HG03469 (cell line): ENCODE results near the gene HFE.
"Not testable (repeated sequence)": the region's sequence is repeated elsewhere in the genome, so short reads cannot be mapped to it uniquely, and the experiment has no call there.

Experiments used
- ATAC-seq: cut with Tn5 transposase; IDR thresholded peaks from one replicate; pipeline ENCODE4 v1.9.1; 2021; ENCODE audit warnings: mild to moderate bottlenecking, moderate library complexity, moderate number of reproducible peaks; ENCODE audit not compliant: unreplicated experiment

Gene HFE

DNA sequence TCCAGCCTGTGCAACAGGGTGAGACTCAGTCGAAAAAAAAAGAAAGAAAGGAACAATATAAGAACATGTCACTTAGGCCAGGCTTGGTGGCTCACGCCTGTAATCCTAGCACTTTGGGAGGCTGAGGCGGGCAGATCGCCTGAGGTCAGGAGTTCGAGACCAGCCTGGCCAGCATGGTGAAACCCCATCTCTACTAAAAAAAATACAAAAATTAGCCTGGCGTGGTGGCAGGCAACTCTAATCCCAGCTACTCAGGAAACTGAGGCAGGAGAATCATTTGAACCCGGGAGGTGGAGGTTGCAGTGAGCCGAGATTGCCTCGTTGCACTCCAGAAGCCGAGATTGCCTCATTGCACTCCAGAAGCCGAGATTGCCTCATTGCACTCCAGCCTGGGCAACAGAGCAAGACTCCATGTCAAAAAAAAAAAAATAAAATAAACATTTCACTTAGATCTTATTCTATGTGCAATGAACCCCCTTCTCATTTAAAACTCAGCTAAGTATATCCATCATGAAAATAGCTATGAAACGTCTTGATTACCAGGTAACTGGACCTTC, 28.7 kb upstream of the HFE start:
- not testable (repeated sequence) for ATAC-seq

DNA sequence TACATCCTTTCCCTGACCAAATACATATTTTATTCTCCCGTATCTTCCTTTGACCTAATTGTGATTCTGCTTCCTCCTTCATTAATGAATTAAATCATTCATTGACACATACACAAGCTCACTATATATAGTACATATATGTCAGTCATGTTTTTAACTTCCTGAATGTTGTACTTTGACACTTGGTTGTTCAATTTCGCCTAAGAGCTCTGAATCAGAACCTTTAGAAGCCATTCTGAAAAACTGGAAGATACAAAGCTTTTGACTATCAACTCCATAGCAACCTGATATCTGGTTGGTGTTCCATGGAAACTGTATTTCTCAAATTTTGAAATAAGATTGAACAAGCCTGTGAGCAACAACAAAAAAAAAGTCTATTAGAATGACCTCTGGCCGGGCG, 27.3 kb upstream of the HFE start:
- ATAC-seq = no peak

DNA sequence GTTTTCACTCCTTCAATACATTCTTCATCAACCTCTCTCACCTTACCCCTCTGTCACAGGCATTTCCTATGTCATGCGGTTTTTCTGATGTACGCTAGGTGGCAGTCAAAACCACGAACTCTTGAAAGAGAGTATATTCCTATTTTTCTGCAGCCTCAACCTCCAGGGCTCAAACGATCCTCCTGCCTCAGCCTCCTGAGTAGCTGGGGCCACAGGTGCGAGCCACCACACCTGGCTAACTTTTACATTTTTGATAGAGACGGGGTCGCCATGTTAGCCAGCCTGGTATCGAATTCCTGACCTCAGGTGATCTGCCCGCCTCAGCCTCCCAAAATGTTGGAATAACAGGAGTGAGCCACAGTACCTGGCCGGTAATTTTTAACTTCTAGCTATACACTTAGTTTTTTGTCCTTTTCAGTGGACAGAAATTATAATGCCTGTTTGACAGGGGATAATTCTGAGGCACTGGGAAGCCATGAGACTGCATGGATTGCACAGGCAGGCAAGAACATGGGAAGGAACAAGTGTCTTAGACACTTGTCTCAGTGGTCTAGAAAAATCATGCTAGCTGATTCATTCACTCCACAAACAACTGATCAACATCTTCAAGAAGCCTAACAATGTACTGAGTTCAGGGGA, 22.5 kb upstream of the HFE start:
- no peak for ATAC-seq

DNA sequence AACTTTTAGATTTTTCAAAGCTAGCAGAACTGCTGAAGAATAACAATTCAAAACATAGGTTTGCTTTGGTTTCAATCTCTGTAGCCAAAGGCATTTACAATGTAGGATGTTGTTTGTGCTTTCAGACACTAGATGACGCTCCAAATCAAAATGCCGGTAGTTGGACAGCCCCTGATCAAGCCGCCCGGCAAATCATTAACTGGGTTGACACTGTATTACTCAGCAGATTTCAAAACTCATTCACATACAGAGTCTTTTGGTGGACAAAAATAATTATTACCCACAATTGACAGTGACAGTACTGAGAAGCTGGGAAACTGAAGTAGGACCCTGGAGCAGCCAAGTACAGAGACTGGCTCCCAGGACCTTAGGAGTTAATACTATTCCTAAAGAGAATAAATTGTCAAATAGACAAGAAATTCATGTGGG, 21.3 kb upstream of the HFE start:
- ATAC-seq = peak; percentile 55

DNA sequence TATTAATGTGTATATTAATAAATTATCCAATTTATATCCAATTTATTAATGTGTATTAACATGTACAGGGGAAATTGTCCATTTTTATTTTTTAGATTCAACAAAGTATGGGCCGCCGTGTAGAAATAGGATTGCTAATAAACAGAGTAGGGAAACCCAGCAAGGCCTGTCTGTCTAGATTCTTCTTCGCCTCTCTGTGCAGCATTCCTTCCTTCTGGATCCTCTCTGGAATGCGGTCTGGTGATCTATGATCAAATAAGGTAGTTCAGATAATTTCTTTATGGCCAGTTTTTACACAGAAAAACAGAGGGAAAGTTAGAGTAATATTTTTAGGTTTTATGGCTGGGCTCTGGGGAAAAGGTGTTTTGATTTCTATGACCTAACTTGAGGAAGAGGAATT, 19.9 kb upstream of the HFE start:
- ATAC-seq = no peak

DNA sequence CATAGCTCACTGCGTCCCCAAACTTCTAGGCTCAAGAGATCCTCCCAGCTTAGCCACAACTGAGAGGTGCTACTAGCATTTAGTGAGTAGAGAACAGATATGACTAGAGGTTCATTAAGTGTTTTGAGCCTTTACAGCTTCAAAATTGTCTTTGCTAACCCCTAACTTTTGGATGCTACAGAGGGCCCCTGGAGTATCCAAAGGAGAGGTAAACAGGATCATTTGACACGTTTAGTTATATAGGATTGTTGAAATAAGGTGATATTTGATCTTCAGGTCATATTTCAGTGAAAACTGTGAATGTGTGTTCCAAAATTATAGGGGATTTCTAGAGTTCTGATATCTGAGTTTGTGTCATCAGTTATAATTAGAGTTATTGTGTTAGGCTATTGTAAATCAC, 19.2 kb upstream of the HFE start:
- ATAC-seq = no peak

DNA sequence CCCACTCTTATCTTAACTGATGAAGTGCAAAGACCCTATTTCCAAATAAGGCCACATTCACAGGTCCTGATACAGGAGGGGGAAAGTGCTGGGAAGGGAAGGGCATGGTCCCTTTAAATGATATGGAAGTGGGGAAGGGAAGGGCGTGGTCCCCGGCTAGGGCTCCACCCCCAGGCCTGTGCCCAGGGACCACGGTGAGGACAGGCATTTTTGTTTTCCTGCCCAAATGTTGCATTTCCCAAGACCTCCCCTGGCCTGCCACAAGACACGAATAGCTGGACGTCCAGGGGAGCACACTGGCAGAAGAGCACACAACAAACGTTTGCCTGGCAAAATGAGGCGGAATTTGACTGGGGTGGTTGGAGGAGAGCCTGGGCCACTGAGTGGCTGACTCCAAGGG, 16.1 kb upstream of the HFE start:
- no peak for ATAC-seq

DNA sequence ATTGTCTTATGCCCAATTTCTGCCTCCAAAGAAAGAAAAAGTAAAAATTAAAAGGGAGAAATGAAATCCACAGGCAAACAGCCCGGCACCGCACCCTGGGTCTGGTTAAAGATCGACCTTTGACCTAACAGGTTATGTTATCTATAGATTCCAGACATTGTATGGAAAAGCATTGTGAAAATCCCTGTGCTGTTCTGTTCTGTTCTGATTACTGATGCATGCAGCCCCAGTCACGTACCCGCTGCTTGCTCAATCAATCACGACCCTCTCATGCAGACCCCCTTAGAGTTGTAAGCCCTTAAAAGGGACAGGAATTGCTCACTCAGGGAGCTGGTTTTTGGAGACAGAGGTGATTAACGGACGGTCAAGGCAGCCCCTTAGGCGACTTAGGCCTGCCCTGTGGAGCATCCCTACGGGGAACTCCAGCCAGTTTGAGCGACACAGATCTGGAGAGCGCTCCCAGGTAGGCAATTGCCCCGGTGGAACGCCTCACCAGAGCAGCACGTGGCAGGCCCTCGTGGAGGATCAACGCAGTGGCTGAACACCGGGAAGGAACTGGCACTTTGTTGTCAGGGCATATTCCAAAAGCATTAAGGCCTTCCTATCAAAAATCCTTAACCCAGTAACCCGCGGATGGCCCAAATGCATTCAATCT, 12.0 kb upstream of the HFE start:
- no peak for ATAC-seq

DNA sequence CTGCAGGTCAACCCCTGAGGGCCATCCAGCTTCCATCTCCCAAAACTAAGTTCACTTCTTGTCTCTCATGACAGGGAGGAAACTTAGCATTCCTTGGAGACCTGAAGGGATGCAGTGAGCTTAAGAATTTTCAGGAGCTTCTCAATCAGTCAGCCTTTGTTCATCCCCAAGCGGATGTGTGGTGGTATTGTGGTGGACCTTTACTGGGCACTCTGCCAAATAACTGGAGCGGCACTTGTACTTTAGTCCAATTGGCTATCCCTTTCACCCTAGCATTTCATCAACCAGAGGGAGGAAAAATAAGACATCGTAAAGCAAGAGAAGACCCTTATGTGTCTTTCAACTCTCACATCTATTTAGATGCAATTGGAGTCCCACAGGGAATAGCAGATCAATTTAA, 9.2 kb upstream of the HFE start:
- ATAC-seq = not testable (repeated sequence)

DNA sequence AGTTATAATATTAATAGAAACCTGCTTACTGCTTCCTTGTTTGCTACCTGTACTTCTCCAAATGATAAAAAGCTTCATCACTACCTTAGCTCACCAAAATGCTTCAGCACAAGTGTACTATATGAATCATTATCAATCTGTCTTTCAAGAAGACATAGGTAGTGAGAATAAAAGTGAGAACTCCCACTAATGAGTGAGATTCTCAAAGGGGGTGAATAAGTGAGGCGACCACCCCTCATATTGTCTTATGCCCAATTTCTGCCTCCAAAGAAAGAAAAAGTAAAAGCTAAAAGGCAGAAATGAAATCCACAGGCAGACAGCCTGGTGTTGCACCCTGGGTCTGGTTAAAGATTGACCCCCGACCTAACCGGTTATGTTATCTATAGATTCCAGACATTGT, 6.1 kb upstream of the HFE start:
- not testable (repeated sequence) for ATAC-seq

DNA sequence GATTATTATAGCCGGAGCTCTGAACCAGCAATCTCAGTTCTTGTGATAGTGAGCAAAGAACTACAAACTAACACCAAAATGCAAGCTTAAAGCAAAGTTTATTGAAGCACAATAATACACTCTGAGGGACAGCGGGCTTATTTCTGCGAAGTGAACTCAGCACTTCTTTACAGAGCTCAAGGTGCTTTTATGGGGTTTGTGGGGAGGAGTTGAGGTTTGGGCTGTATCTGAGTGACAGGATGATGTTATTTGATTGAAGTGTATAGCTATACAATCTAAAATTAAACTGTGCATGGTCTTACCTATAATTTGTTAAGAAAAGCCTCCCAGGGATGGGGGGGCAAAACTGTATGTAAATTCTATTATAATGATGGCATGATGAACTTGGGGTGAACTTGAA, 1.0 kb upstream of the HFE start:
- ATAC-seq = no peak

DNA sequence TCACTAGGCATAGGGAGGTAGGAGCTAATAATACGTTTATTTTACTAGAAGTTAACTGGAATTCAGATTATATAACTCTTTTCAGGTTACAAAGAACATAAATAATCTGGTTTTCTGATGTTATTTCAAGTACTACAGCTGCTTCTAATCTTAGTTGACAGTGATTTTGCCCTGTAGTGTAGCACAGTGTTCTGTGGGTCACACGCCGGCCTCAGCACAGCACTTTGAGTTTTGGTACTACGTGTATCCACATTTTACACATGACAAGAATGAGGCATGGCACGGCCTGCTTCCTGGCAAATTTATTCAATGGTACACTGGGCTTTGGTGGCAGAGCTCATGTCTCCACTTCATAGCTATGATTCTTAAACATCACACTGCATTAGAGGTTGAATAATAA, 1.1 kb downstream of the HFE start:
- ATAC-seq = no peak

DNA sequence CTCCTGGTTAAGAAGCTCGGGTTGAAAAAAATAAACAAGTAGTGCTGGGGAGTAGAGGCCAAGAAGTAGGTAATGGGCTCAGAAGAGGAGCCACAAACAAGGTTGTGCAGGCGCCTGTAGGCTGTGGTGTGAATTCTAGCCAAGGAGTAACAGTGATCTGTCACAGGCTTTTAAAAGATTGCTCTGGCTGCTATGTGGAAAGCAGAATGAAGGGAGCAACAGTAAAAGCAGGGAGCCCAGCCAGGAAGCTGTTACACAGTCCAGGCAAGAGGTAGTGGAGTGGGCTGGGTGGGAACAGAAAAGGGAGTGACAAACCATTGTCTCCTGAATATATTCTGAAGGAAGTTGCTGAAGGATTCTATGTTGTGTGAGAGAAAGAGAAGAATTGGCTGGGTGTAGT, 2.0 kb downstream of the HFE start:
- ATAC-seq = no peak

DNA sequence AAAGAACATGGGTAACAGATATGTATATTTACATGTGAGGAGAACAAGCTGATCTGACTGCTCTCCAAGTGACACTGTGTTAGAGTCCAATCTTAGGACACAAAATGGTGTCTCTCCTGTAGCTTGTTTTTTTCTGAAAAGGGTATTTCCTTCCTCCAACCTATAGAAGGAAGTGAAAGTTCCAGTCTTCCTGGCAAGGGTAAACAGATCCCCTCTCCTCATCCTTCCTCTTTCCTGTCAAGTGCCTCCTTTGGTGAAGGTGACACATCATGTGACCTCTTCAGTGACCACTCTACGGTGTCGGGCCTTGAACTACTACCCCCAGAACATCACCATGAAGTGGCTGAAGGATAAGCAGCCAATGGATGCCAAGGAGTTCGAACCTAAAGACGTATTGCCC, 5.2 kb downstream of the HFE start:
- no peak for ATAC-seq

DNA sequence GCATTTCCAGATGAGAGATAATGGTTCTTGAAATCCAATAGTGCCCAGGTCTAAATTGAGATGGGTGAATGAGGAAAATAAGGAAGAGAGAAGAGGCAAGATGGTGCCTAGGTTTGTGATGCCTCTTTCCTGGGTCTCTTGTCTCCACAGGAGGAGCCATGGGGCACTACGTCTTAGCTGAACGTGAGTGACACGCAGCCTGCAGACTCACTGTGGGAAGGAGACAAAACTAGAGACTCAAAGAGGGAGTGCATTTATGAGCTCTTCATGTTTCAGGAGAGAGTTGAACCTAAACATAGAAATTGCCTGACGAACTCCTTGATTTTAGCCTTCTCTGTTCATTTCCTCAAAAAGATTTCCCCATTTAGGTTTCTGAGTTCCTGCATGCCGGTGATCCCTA, 6.8 kb downstream of the HFE start:
- ATAC-seq = no peak

DNA sequence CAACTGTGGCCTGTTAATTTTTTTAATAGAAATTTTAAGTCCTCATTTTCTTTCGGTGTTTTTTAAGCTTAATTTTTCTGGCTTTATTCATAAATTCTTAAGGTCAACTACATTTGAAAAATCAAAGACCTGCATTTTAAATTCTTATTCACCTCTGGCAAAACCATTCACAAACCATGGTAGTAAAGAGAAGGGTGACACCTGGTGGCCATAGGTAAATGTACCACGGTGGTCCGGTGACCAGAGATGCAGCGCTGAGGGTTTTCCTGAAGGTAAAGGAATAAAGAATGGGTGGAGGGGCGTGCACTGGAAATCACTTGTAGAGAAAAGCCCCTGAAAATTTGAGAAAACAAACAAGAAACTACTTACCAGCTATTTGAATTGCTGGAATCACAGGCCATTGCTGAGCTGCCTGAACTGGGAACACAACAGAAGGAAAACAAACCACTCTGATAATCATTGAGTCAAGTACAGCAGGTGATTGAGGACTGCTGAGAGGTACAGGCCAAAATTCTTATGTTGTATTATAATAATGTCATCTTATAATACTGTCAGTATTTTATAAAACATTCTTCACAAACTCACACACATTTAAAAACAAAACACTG, 10.1 kb downstream of the HFE start:
- no peak for ATAC-seq

DNA sequence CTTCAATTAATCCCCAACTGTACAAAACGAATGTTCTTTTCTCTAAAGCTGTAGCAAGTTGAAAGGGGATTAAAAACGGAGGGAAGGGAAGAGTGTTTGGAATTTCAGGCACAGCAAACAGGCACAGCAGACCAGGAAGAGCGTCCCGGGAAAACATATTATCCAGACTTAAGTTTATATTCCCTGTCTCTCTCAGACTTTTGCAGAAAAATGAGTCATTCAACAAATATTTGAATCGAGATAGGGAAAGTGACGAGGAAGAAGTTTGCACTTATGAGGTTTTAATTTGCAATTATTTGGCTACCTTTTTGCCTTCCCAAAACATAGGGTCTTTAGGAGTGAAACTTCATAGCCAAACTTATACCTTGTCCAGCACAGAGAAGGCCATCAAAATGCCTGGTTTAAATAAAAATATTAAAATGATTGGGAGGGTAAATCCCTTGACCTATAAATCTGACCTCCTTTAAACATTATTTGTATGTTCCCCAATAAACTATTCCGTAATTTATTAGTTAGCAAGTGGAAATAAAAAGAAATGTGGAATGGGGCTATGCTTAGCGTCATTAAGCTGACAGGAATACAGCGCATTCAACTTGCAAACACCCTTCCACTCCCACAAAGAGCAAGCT, 16.0 kb downstream of the HFE start:
- ATAC-seq = peak; percentile 69

DNA sequence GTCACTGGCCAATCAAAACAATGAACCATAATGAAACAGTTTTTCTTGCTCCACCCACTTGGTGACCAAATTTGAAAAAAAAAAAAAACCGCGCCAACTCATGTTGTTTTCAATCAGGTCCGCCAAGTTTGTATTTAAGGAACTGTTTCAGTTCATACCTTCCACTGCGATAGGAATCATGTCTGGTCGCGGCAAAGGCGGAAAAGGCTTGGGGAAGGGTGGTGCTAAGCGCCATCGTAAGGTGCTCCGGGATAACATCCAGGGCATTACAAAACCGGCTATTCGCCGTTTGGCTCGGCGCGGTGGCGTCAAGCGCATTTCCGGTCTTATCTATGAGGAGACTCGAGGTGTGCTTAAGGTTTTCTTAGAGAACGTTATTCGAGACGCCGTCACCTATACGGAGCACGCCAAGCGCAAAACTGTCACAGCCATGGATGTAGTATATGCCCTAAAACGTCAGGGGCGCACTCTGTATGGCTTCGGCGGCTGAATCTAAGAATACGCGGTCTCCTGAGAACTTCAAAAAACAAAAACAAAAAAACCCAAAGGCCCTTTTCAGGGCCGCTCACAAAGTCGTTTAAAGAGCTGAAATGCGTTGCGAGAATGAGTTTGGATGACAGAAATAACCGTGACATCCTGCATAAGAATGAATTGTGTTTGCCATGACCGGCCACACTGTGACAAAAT, 16.7 kb downstream of the HFE start:
- peak; percentile 61 for ATAC-seq

DNA sequence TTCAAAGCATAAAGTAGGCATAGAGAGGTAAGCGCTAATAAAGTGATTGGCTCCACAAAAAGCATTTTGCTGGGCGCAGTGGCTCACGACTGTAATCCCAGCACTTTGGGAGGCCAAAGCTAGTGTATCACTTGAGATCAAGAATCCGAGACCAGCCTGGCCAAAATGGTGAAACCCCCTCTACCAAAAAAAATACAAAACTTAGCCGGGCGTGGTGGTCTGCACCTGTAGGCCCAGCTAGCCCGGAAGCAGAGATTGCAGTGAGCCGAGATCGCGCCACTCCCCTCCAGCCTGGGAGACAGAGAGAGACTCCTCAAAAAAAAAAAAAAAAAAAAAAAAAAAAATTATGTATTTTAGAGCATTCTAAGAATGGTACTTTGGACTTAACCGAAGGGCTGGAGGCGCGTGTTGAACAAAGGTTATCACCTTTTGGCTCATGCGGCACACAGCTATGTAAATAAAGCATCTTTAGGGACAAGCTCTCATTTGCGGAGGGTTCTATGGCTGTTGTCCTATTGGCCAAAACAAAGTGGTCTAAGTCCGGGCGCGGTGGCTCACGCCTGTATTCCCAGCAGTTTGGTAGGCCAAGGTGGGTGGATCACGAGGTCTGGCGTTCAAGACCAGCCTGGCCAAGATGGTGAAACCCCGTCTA, 17.4 kb downstream of the HFE start:
- no peak for ATAC-seq

DNA sequence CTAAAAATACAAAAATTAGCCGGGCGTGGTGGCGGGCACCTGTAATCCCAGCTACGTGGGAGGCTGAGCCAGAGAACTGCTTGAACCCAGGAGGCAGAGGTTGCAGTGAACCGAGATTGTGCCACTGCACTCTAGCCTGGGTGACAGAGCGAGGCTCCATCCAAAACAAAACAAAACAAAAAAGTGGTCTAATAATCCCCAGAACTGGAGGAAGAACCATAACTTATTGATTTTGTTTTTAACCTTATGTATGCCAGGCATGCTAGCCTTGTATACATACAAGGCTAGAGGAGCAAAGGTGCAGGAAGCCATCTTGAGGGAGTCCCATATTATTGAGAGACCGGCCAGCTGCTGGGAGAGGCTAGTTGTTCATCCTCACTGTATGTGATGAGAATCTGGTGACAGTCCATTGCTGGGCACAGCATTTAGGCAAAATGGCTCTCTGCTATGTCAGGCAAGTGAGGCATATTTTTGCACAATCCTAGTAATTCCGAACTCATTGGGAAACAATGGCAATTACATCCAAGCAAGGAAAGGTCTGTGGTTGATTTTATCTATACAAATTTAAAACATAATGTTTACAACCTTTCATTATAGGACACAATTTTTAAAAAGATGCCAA, 18.0 kb downstream of the HFE start:
- no peak for ATAC-seq
